ENCODE results near the gene CTNNBIP1. TPM values are rescaled to one million over a fixed set of nuclear protein-coding genes. Genes with fewer than 3 reads are reported as not detected.
"Not testable (repeated sequence)": the region's sequence is repeated elsewhere in the genome, so short reads cannot be mapped to it uniquely, and the experiment has no call there.

Gene CTNNBIP1
- total and polyA plus RNA-seq, 9 of the 15 experiments (the other 6 are each of a cell fraction or from before 2014, with no cell fraction given): 0.65 to 29.2 (median 14.7) TPM

DNA sequence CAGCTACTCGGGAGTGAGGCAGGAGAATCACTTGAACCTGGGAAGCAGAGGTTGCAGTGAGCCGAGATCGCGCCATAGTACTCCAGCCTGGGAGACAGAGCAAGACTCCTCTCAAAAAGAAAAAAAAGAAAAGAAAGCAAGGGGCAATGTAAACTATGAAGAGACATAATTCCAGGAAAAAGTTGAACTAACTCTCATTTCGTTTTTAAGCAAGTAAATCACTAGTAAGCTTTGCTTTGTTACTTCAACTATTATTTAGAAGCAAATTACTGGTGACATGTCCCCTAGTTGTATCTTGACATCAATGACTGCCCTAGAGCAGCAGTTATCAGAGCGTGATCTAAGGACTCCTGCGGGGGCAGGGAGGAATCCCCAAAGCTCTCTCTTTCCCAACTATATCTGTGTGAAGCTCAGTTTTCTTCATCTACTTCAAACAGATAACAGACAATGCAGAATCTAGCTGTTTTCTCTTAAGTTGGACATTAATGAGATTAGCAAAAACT lies 105.0 kb downstream of the CTNNBIP1 start:
- in situ Hi-C loops (cut with MboI) (no loop called here), intact Hi-C loops (cut with micrococcal nuclease) (no loop called here)
- H3K4me3 ChIP-seq: no peak overlapping the region
- no peak for DNase-seq (ENCODE audit: extremely low read depth in 1 of 4, low spot score in 3 of 4)
- no peaks in the 10 kb centered on the region for H3K27me3 ChIP-seq (ENCODE audit: control insufficient read depth in 2 of 2, insufficient read depth in 2 of 2, low read length in 2 of 2)
- 36% methylated on average over 7 of the region's 7 CpGs for WGBS (ENCODE audit: insufficient coverage, low coverage, missing lambda C conversion rate)
- peaks cover 12% of the 10 kb centered on the region; the same call in 1 of the 2 replicates for H4K20me1 ChIP-seq (replicated peaks; ENCODE audit: control insufficient read depth, insufficient read depth, low read length)
- no peak overlapping the region for H3K4me2 ChIP-seq (ENCODE audit: insufficient read depth, low read length)
- TF ChIP-seq HIVEP1 (CRISPR knock-in tag; IDR thresholded peaks at IDR 0.05) (peak; percentile 58; the same call in 1 of the 2 replicates), HNRNPUL1 (IDR thresholded peaks at IDR 0.05; ENCODE audit: low read length) (no peak), EGR1 (conservative IDR thresholded peaks at IDR 0.05) (peak; percentile 32), FOSL1 (tag; conservative IDR thresholded peaks at IDR 0.05) (0 out of 2 replicates have a peak, but pooled peaks have one; percentile 19), SOX6 (IDR thresholded peaks at IDR 0.05) (peak; percentile 57; the same call in 1 of the 2 replicates), SMARCA4 (IDR thresholded peaks at IDR 0.05) (peak; percentile 34; the same call in 1 of the 2 replicates), TFAM (CRISPR knock-in tag; conservative IDR thresholded peaks at IDR 0.05) (no peak), RCOR1 (IDR thresholded peaks at IDR 0.05; ENCODE audit: borderline replicate concordance in 1 of 2, low read depth in 2 of 2, low read length in 2 of 2) (peak in 1 of 2 experiments; percentile 60; a peak in 1 of 4 replicates)
- TF ChIP-seq, protein P1, sequence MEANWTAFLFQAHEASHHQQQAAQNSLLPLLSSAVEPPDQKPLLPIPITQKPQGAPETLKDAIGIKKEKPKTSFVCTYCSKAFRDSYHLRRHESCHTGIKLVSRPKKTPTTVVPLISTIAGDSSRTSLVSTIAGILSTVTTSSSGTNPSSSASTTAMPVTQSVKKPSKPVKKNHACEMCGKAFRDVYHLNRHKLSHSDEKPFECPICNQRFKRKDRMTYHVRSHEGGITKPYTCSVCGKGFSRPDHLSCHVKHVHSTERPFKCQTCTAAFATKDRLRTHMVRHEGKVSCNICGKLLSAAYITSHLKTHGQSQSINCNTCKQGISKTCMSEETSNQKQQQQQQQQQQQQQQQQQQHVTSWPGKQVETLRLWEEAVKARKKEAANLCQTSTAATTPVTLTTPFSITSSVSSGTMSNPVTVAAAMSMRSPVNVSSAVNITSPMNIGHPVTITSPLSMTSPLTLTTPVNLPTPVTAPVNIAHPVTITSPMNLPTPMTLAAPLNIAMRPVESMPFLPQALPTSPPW (CRISPR knock-in tag; IDR thresholded peaks at IDR 0.05): peak; percentile 54; the same call in 1 of the 2 replicates
- H3K27ac ChIP-seq (ENCODE audit: extremely low read depth, low read depth, low read length): no peak overlapping the region
- no peak overlapping the region for H2AFZ ChIP-seq (ENCODE audit: low read depth, low read length)
- H3K79me2 ChIP-seq (ENCODE audit: control insufficient read depth, insufficient read depth, low read length): no peaks in the 10 kb centered on the region
- no peak for ATAC-seq
- H3K36me3 ChIP-seq (ENCODE audit: control insufficient read depth, insufficient read depth, low read length): no peaks in the 10 kb centered on the region
- no peak overlapping the region for H3K9ac ChIP-seq (ENCODE audit: insufficient read depth in 1 of 2, low read depth in 2 of 2, low read length in 2 of 2)
- ChIA-PET POLR2A (interaction anchor here (0.6 to 1.9 kb wide), 8 partner anchors 8 to 451 kb away, joined by 3 to 8 read pairs (median 4); no protein-coding TSS in a partner anchor), CTCF (ENCODE audit: low intra/inter-chr PET ratio) (no interaction called here)
- H3K9me1 ChIP-seq (ENCODE audit: control insufficient read depth, insufficient read depth, low read length): no peaks in the 10 kb centered on the region
- peak; percentile 76 for FAIRE-seq
- H3K9me3 ChIP-seq (replicated peaks; ENCODE audit: control insufficient read depth, insufficient read depth, low read depth, low read length): no peaks in the 10 kb centered on the region
- BruUV-seq (replicated peaks): no TSS peak
- peaks cover 4 to 15% of the 10 kb centered on the region in 2 experiments; a peak in 4 of 5 replicates for H3K4me1 ChIP-seq (replicated peaks in 1 of 2; ENCODE audit: control insufficient read depth in 2 of 2, insufficient read depth in 2 of 2, low read length in 2 of 2)

DNA sequence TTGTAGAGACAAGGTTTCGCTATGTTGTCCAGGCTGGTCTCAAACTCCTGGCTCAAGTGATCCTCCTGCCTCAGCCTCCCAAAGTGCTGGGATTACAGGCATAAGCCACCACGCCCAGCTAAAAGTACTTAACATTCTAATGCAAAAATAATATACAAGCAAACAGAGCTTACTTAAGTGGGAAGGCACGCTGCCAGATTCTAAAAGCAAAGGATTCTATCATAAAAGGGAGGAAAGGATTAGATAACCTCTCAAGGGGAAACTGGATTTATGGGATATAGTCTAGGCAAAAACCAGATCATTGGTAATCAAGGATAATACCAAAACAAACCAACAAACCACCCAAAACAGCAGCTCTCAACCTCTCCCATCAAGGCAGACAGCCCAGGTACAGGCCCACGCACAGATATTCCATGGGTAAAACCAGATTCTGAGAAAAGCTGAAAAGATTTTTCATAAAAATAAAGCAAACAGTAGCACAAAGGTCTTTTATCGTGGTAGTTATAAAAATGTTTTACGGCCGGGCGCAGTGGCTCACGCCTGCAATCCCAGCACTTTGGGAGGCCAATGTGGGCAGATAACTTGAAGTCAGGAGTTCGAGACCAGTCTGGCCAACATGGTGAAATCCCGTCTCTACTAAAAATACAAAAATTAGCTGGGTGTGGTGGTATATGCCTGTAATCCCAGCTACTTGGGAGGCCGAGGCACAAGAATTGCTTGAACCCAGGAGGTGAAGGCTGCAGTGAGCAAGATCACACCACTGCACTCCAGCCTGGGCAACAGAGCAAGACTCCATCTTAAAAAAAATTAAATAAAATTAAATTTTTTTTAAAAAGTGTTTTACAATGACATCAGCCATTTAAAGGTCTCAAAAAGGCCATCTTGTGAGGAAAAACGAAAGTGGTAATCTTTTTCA lies 106.8 kb downstream of the CTNNBIP1 start:
- peak in 1 of 4 experiments; percentile 1 for DNase-seq (ENCODE audit: extremely low read depth in 1 of 4, low spot score in 3 of 4)
- intact Hi-C loops (cut with micrococcal nuclease); POLR2A ChIA-PET; H3K4me2 ChIP-seq (ENCODE audit: insufficient read depth, low read length); FAIRE-seq; H4K20me1 ChIP-seq (replicated peaks; ENCODE audit: control insufficient read depth, insufficient read depth, low read length); H3K4me3 ChIP-seq; H3K79me2 ChIP-seq (ENCODE audit: control insufficient read depth, insufficient read depth, low read length); H3K9me1 ChIP-seq (ENCODE audit: control insufficient read depth, insufficient read depth, low read length); CTCF ChIA-PET (ENCODE audit: low intra/inter-chr PET ratio); BruUV-seq (replicated peaks); H3K9ac ChIP-seq (ENCODE audit: insufficient read depth in 1 of 2, low read depth in 2 of 2, low read length in 2 of 2); H3K9me3 ChIP-seq (replicated peaks; ENCODE audit: control insufficient read depth, insufficient read depth, low read depth, low read length); H3K27me3 ChIP-seq (ENCODE audit: control insufficient read depth in 2 of 2, insufficient read depth in 2 of 2, low read length in 2 of 2); H3K27ac ChIP-seq (ENCODE audit: extremely low read depth, low read depth, low read length); ATAC-seq; in situ Hi-C loops (cut with MboI); H2AFZ ChIP-seq (ENCODE audit: low read depth, low read length); H3K36me3 ChIP-seq (ENCODE audit: control insufficient read depth, insufficient read depth, low read length): not testable (repeated sequence)
- WGBS (ENCODE audit: insufficient coverage, low coverage, missing lambda C conversion rate): 63% methylated on average over 13 of the region's 13 CpGs
- H3K4me1 ChIP-seq (replicated peaks in 1 of 2; ENCODE audit: control insufficient read depth in 2 of 2, insufficient read depth in 2 of 2, low read length in 2 of 2): peaks cover 4 to 16% of the 10 kb centered on the region in 2 experiments; a peak in 4 of 5 replicates
